ENCODE measurements around the gene PPP1R3E. TPM values are rescaled to one million over a fixed set of nuclear protein-coding genes. Genes with fewer than 3 reads are reported as not detected.
A peak's percentile ranks its signal among the peaks of the same experiment; 100 is the strongest.

The PPP1R3E gene
- total RNA-seq, 1 experiment from 2014 or later = 70.4 TPM

DNA sequence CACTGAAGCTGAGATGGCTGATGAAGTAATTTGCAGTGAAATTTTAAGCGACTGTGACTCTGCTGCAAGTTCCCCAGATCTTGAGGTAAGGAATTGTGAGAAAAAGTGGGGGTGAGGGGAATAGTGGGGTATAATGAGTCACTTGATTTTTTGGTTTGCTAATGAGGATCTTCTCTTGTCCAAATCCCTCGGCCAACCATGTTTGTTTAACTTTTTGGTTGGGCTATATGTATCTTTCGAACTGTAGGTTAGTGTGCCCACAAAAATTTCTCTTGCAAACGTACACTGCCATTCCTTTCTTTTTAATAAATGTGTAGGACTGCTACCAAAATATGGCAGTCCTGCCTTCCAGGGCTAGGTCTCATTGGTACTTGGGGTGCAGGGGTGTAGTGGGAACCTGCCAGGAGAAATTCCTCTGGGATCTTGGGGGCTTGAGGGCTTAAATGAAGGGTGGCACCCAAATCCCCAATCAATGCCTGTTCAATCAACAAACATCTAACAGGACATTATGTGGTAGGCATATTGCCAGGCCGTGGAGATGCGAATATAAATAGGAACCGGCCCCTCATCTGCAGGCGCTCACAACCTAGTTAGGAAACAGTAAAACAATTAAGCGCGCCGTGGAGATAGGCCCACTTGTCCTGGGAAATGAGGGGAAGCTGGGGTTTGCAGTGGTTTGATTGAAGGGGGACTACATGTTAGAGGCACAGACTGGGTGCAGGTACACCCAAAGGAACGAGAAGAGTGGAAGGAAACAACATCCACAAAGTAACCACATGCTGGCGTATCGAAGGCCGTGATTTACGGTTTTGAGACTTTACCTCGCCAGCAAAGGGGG is 17.3 kb upstream of the PPP1R3E start:
- Histone ChIP-seq H3K4me1 (ENCODE audit: low read length) (peaks cover 34% of the 10 kb centered on the region), H2AFZ (ENCODE audit: low read length) (0 out of 2 replicates have a peak overlapping the region, but pooled peaks have one; percentile 8), H3K9me2 (replicated peaks; ENCODE audit: insufficient read depth, low read length) (no peaks in the 10 kb centered on the region), H3K79me2 (ENCODE audit: low read length) (peaks cover 30% of the 10 kb centered on the region), H3K9ac (ENCODE audit: low read length) (peak overlapping the region; percentile 71), H3K27me3 (ENCODE audit: low read length) (no peaks in the 10 kb centered on the region), H3K36me3 (ENCODE audit: insufficient read depth, low read length) (peaks cover 26% of the 10 kb centered on the region), H3K4me2 (ENCODE audit: low read depth, low read length, poor library complexity, severe bottlenecking) (peak overlapping the region; percentile 83), H3K27ac (ENCODE audit: low read length) (peak overlapping the region; percentile 55), H3K4me3 (ENCODE audit: low read length) (peak overlapping the region; percentile 69), H4K20me1 (ENCODE audit: insufficient read depth, low read depth, low read length) (peaks cover 6% of the 10 kb centered on the region; the same call in 1 of the 2 replicates), H3K9me3 (ENCODE audit: low read length) (no peaks in the 10 kb centered on the region)
- no peak for DNase-seq

DNA sequence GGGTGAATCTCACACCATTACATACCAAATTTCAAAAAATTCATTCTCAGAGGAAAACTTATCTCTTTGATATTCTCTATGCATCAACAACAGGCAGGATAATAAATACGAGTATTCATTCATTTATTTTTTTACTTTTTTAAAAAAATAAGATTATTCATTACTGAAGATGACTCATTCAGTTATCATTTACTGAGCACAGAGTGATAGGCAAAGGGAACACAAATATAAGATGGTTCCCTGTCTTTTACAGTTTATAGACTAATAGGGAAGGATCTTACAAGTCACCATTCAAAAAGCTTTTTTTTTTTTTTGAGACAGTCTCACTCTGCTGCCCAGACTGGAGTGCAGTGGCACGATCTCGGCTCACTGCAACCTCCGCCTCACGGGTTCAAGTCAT is 13.6 kb upstream of the PPP1R3E start:
- Histone ChIP-seq H3K4me1 (ENCODE audit: low read length) (peaks cover 14% of the 10 kb centered on the region), H2AFZ (ENCODE audit: low read length) (no peak overlapping the region), H3K27ac (ENCODE audit: low read length) (no peak overlapping the region), H3K27me3 (ENCODE audit: low read length) (no peaks in the 10 kb centered on the region), H3K4me2 (ENCODE audit: low read depth, low read length, poor library complexity, severe bottlenecking) (no peak overlapping the region), H3K79me2 (ENCODE audit: low read length) (peaks cover 7% of the 10 kb centered on the region; the same call in 1 of the 2 replicates), H3K36me3 (ENCODE audit: insufficient read depth, low read length) (no peaks in the 10 kb centered on the region), H4K20me1 (ENCODE audit: insufficient read depth, low read depth, low read length) (no peaks in the 10 kb centered on the region), H3K9ac (ENCODE audit: low read length) (no peak overlapping the region), H3K4me3 (ENCODE audit: low read length) (no peak overlapping the region), H3K9me2 (replicated peaks; ENCODE audit: insufficient read depth, low read length) (no peaks in the 10 kb centered on the region), H3K9me3 (ENCODE audit: low read length) (no peaks in the 10 kb centered on the region)
- no peak for DNase-seq

DNA sequence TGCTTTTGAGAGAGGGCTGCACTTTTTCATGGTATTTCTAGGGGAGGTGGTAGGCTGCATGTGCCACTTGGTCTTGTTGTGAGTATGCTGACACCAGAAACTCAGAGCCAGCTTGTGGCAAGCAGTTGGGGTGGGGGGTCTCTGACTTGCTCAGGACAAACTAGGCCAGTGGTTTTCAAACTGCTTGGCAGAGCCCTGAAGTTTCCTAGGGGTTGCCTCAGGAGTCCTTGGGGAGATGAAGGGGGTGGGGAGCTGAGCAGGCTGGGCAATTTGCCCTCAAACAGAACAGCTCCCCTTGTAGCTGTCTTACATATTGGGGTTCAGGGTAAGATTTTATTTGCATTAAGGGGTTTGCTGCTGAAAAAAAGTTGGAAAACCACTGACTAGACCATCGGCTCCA is 7.9 kb upstream of the PPP1R3E start:
- Histone ChIP-seq H3K27ac (ENCODE audit: low read length) (no peak overlapping the region), H4K20me1 (ENCODE audit: insufficient read depth, low read depth, low read length) (no peaks in the 10 kb centered on the region), H3K9ac (ENCODE audit: low read length) (no peak overlapping the region), H3K4me2 (ENCODE audit: low read depth, low read length, poor library complexity, severe bottlenecking) (no peak overlapping the region), H3K4me3 (ENCODE audit: low read length) (no peak overlapping the region), H3K27me3 (ENCODE audit: low read length) (no peaks in the 10 kb centered on the region), H2AFZ (ENCODE audit: low read length) (no peak overlapping the region), H3K9me3 (ENCODE audit: low read length) (no peaks in the 10 kb centered on the region), H3K4me1 (ENCODE audit: low read length) (peaks cover 24% of the 10 kb centered on the region), H3K79me2 (ENCODE audit: low read length) (peaks cover 54% of the 10 kb centered on the region), H3K9me2 (replicated peaks; ENCODE audit: insufficient read depth, low read length) (no peaks in the 10 kb centered on the region), H3K36me3 (ENCODE audit: insufficient read depth, low read length) (peaks cover 9% of the 10 kb centered on the region; the same call in 1 of the 2 replicates)
- DNase-seq = no peak

DNA sequence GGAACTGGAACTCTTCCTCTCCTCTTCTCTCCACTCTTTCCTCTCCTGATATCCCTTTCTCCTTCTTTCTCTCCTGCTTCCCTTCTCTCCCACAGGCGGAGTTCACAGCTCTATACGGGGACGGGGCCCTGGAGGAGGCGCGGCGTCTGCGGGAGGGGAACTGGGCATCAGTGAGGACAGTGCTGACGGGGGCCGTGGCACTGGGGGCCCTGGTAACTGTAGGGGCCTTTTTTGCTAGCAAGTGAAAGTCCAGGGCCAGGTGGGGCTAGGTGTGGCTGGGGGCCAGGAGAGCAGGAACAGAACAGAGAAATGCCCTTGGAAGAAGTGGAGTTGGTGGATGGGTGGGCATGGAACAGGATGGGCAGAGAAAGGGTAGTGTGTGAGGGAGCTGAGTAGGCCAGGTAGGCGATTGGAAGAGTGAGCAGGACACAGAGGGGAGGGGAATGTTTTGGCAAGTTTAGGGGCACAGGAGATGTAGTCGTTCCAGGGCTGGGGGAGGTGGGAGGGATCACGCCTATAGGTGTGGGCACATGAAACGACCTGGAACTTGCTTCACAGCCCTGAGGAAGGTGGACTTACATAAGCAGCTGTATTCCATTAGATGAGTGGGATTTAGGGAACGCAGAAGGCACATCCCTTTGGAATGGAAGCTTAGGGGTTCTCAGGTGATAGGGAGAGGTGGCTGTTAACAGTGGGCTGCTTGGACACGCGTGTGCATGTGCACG is 6.2 kb upstream of the PPP1R3E start:
- Histone ChIP-seq H3K27ac (ENCODE audit: low read length) (no peak overlapping the region), H3K9me3 (ENCODE audit: low read length) (no peaks in the 10 kb centered on the region), H2AFZ (ENCODE audit: low read length) (no peak overlapping the region), H3K4me1 (ENCODE audit: low read length) (peaks cover 26% of the 10 kb centered on the region), H3K36me3 (ENCODE audit: insufficient read depth, low read length) (peaks cover 9% of the 10 kb centered on the region; the same call in 1 of the 2 replicates), H3K9ac (ENCODE audit: low read length) (0 out of 2 replicates have a peak overlapping the region, but pooled peaks have one; percentile 98), H3K79me2 (ENCODE audit: low read length) (peaks cover 54% of the 10 kb centered on the region), H3K4me3 (ENCODE audit: low read length) (no peak overlapping the region), H4K20me1 (ENCODE audit: insufficient read depth, low read depth, low read length) (no peaks in the 10 kb centered on the region), H3K9me2 (replicated peaks; ENCODE audit: insufficient read depth, low read length) (no peaks in the 10 kb centered on the region), H3K27me3 (ENCODE audit: low read length) (no peaks in the 10 kb centered on the region), H3K4me2 (ENCODE audit: low read depth, low read length, poor library complexity, severe bottlenecking) (no peak overlapping the region)
- DNase-seq = no peak

DNA sequence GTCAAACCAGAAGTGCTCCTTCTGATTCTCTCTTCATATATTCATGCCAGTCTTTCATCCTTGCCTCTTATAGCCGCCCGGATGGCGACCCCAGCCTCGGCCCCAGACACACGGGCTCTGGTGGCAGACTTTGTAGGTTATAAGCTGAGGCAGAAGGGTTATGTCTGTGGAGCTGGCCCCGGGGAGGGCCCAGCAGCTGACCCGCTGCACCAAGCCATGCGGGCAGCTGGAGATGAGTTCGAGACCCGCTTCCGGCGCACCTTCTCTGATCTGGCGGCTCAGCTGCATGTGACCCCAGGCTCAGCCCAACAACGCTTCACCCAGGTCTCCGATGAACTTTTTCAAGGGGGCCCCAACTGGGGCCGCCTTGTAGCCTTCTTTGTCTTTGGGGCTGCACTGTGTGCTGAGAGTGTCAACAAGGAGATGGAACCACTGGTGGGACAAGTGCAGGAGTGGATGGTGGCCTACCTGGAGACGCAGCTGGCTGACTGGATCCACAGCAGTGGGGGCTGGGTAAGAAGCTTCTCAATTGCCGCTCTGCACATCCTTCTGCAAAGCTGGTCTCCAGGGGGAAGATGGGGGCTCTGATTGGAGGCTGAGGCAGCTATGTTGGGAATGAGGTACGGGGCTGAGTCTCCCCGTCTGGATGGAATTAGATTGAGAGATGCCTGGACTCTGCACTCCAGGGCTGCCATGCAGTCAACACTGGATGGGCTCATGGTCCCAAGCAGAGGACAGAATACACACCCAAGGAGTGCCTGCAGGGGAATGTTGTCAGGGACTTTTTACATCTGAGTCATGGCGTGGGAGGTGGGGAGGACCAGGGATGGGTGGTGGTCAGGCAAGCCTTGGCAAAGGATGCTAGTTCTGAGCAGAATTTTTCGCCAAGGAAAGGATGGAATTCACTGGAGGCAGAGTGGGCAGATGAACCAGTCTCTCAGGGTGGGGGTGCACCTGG is 5.3 kb upstream of the PPP1R3E start:
- Histone ChIP-seq H3K4me3 (ENCODE audit: low read length) (peak overlapping the region; percentile 97), H3K27me3 (ENCODE audit: low read length) (no peaks in the 10 kb centered on the region), H3K27ac (ENCODE audit: low read length) (peak overlapping the region; percentile 59; the same call in 1 of the 2 replicates), H3K9ac (ENCODE audit: low read length) (peak overlapping the region; percentile 98), H3K79me2 (ENCODE audit: low read length) (peaks cover 57% of the 10 kb centered on the region), H4K20me1 (ENCODE audit: insufficient read depth, low read depth, low read length) (no peaks in the 10 kb centered on the region), H3K36me3 (ENCODE audit: insufficient read depth, low read length) (peaks cover 9% of the 10 kb centered on the region; the same call in 1 of the 2 replicates), H3K9me2 (replicated peaks; ENCODE audit: insufficient read depth, low read length) (no peaks in the 10 kb centered on the region), H3K9me3 (ENCODE audit: low read length) (no peaks in the 10 kb centered on the region), H3K4me2 (ENCODE audit: low read depth, low read length, poor library complexity, severe bottlenecking) (peak overlapping the region; percentile 95), H2AFZ (ENCODE audit: low read length) (no peak overlapping the region), H3K4me1 (ENCODE audit: low read length) (peaks cover 29% of the 10 kb centered on the region)
- DNase-seq = no peak

DNA sequence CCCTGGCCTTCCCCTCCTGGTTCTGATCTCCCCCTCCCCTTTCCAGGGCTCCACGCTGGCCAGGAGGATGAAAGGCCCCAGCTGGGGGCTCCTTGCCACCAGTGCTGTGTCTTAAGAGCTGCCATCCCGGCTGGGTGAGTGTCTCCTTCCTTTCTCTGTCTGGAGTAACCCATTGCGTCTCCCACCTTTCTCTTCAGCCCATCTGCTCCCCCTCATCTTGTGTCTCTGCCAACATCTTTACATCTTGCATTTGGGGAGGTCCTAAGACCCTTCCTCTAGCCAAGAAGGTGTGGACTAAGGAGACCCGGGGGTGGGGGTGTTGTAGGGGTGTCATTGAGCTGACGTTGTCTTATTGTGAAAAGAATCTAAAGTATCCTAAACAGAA is 4.5 kb upstream of the PPP1R3E start:
- peak overlapping the region; percentile 97 for H3K4me3 ChIP-seq (ENCODE audit: low read length)
- peaks cover 34% of the 10 kb centered on the region for H3K4me1 ChIP-seq (ENCODE audit: low read length)
- peak overlapping the region; percentile 95 for H3K4me2 ChIP-seq (ENCODE audit: low read depth, low read length, poor library complexity, severe bottlenecking)
- H3K9ac ChIP-seq (ENCODE audit: low read length) = peak overlapping the region; percentile 98
- DNase-seq = no peak
- peaks cover 9% of the 10 kb centered on the region; the same call in 1 of the 2 replicates for H3K36me3 ChIP-seq (ENCODE audit: insufficient read depth, low read length)
- H3K79me2 ChIP-seq (ENCODE audit: low read length) = peaks cover 57% of the 10 kb centered on the region
- H3K27ac ChIP-seq (ENCODE audit: low read length) = peak overlapping the region; percentile 59
- H3K27me3 ChIP-seq (ENCODE audit: low read length) = no peaks in the 10 kb centered on the region
- H3K9me3 ChIP-seq (ENCODE audit: low read length) = no peaks in the 10 kb centered on the region
- H3K9me2 ChIP-seq (replicated peaks; ENCODE audit: insufficient read depth, low read length) = no peaks in the 10 kb centered on the region
- no peak overlapping the region for H2AFZ ChIP-seq (ENCODE audit: low read length)
- H4K20me1 ChIP-seq (ENCODE audit: insufficient read depth, low read depth, low read length) = no peaks in the 10 kb centered on the region

DNA sequence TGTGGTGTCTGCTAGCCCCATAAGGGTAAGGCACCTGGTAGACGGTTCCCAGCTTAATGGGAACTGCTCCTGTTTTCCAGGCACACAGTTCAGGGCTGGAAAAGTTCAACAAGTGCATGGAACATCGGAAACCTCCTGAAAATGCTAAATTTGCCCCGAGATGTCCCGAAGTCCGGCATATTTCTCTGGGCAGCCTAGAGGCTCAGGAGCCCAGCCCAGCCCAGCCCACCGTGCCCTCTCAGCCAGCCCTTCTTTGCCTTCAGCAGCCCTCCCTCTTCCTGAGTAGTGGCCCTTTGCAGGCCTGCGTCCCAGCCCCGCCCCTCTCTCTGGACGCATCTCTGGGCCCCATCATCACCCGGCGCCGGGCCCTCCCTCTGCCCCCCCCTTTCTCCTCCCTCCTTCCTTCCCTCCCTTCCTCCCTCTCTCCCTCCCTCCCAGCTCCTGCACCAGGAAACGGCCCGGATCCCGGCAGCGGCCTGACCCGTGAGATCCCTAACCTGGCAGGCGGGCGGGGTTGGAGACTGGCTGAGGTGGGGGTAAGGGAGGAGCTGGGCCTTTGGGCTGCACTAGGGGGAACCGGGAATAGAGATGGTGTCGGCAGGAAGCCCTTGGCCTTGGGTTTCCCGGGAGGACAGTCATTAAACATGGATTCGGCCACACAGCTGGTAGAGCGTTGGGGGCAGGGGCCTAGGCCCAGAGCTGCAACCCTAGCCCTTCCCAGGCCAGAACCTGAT is 3.9 kb upstream of the PPP1R3E start, which contains the start of gene BCL2L2:
Gene BCL2L2, plus strand, starts transcription at position 422 of the 734 bp plus-strand sequence. CDS start 935 bp downstream, outside the sequence.
- H2AFZ ChIP-seq (ENCODE audit: low read length) = peak within 1 kb of the TSS; percentile 69; the same call in 1 of the 2 replicates
- H3K27ac ChIP-seq (ENCODE audit: low read length) = peak within 1 kb of the TSS; percentile 59
- H3K36me3 ChIP-seq (ENCODE audit: insufficient read depth, low read length) = peaks cover 9% of the 10 kb centered on the region; the same call in 1 of the 2 replicates
- peaks cover 54% of the 10 kb centered on the region for H3K79me2 ChIP-seq (ENCODE audit: low read length)
- H3K4me2 ChIP-seq (ENCODE audit: low read depth, low read length, poor library complexity, severe bottlenecking) = peak within 1 kb of the TSS; percentile 95
- H3K9me2 ChIP-seq (replicated peaks; ENCODE audit: insufficient read depth, low read length) = no peaks in the 10 kb centered on the region
- peak within 1 kb of the TSS; percentile 98 for H3K9ac ChIP-seq (ENCODE audit: low read length)
- H3K4me1 ChIP-seq (ENCODE audit: low read length) = peaks cover 37% of the 10 kb centered on the region
- H4K20me1 ChIP-seq (ENCODE audit: insufficient read depth, low read depth, low read length) = no peaks in the 10 kb centered on the region
- peak; percentile 95 for DNase-seq
- H3K27me3 ChIP-seq (ENCODE audit: low read length) = no peaks in the 10 kb centered on the region
- peak within 1 kb of the TSS; percentile 97 for H3K4me3 ChIP-seq (ENCODE audit: low read length)
- no peaks in the 10 kb centered on the region for H3K9me3 ChIP-seq (ENCODE audit: low read length)

Data from Karpas-422 (cell line).